HepG2 (cell line): ENCODE measurements around the gene ZNHIT6. TPM values are rescaled to one million over a fixed set of nuclear protein-coding genes. Genes with fewer than 3 reads are reported as not detected.

ENCODE experiments used
- ATAC-seq: fragments of 200-7000 bp; cut with Tn5 transposase; 3 replicates; pipeline ENCODE4 v1.9.1; 2020; ENCODE audit warnings: mild to moderate bottlenecking, moderate library complexity
- BruUV-seq: library from RNA; stranded (reverse); fragments of 400-500 nt; replicated peaks from 2 replicates; lab custom pipeline; 2021; lab: Mats Ljungman, UMichigan
- CTCF ChIA-PET: fragments of 300-600 bp; formaldehyde crosslinking; extraction: SDS; loops from one replicate; lab custom pipeline; 2021; ENCODE audit warnings: low total read pairs, inconsistent platforms, low intra/inter-chr PET ratio; lab: Yijun Ruan, JAX
- POLR2A ChIA-PET: fragments of 350-600 bp; sonication (Branson Sonifier 250); formaldehyde crosslinking; loops from one replicate; lab custom pipeline; 2020; ENCODE audit warnings: antibody characterized with exemption, inconsistent platforms; lab: Yijun Ruan, JAX
- DNase-seq: peaks from one replicate; pipeline ENCODE4 v3.0.0-alpha.2; 2015; ENCODE audit warnings: low spot score
- FAIRE-seq: peaks from 3 replicates; lab custom pipeline; 2011; peaks lifted over from hg19 to GRCh38; lab: Jason Lieb, UNC
- H2AFZ ChIP-seq: one replicate; pipeline ENCODE4 v1.6.1; 2011; ENCODE audit warnings: low read length, inconsistent platforms
- H3K27ac ChIP-seq: fragments of 300-600 bp; 3 replicates; pipeline ENCODE4 v1.8.0; 2011; ENCODE audit warnings: mixed run types, mild to moderate bottlenecking, mixed read lengths, low read length, inconsistent platforms; ENCODE audit not compliant: insufficient read depth; ENCODE audit errors: extremely low read length
- H3K27me3 ChIP-seq, 2 experiments: fragments of 200-600 bp in 1 of 2; 2 replicates in 1 of 2; 3 replicates in 1 of 2; pipeline versions ENCODE4 v1.6.0 to v1.8.0; 2011; ENCODE audit warnings: low read length in 2 of 2, mild to moderate bottlenecking in 2 of 2, moderate library complexity in 2 of 2, inconsistent platforms in 1 of 2; ENCODE audit not compliant: insufficient read depth in 2 of 2, control insufficient read depth in 1 of 2
- H3K36me3 ChIP-seq, 2 experiments: fragments of 200-600 bp in 1 of 2; replicated peaks in 1 of 2; 2 replicates in 1 of 2; 3 replicates in 1 of 2; pipeline versions ENCODE4 v1.5.1 to v1.8.0; 2011; ENCODE audit warnings: low read length in 2 of 2, inconsistent platforms in 1 of 2; ENCODE audit not compliant: insufficient read depth in 2 of 2, control insufficient read depth in 1 of 2
- H3K4me1 ChIP-seq: 2 replicates; pipeline ENCODE4 v1.5.1; 2012; ENCODE audit warnings: low read length, inconsistent platforms; ENCODE audit not compliant: insufficient read depth
- H3K4me2 ChIP-seq: 2 replicates; pipeline ENCODE4 v1.6.0; 2011; ENCODE audit warnings: low read depth, low read length, inconsistent platforms
- H3K4me3 ChIP-seq, 3 experiments: fragments of 200-600 bp in 1 of 3; sonication (generic), shearing (Covaris generic) in 1 of 3; replicated peaks in 1 of 3; 2 replicates each; pipeline ENCODE4 v1.5.1; 2011 to 2016; ENCODE audit warnings: low read length in 3 of 3, inconsistent platforms in 2 of 3, low read depth in 2 of 3, mild to moderate bottlenecking in 2 of 3, control low read depth in 1 of 3, mixed read lengths in 1 of 3; ENCODE audit not compliant: insufficient read depth in 1 of 3
- H3K79me2 ChIP-seq: one replicate; pipeline ENCODE4 v1.6.1; 2011; ENCODE audit warnings: low read length, inconsistent platforms; ENCODE audit not compliant: insufficient read depth
- H3K9ac ChIP-seq: 2 replicates; pipeline ENCODE4 v1.6.0; 2011; ENCODE audit warnings: mild to moderate bottlenecking, low read depth, low read length, inconsistent platforms; ENCODE audit not compliant: insufficient read depth
- H3K9me3 ChIP-seq: 2 replicates; pipeline ENCODE4 v1.5.1; 2012; ENCODE audit warnings: mild to moderate bottlenecking, low read length
- H4K20me1 ChIP-seq: 2 replicates; pipeline ENCODE4 v1.6.0; 2011; ENCODE audit warnings: inconsistent platforms, mild to moderate bottlenecking, low read length, moderate library complexity; ENCODE audit not compliant: insufficient read depth
- IKZF1 ChIP-seq: fragments of 450-650 bp; IDR thresholded peaks from 2 replicates; pipeline ENCODE4 v1.7.1; 2016
- MIER2 ChIP-seq: IDR thresholded peaks from 2 replicates; pipeline ENCODE4 v1.6.1; 2016; ENCODE audit warnings: missing biosample characterization, missing genetic modification reagents
- MTF1 ChIP-seq: sonication (generic); formaldehyde crosslinking; IDR thresholded peaks from 2 replicates; pipeline ENCODE4 v1.5.0; 2020; ENCODE audit warnings: missing genetic modification reagents
- PTBP1 ChIP-seq: fragments of 200-400 bp; formaldehyde crosslinking; IDR thresholded peaks from 2 replicates; pipeline ENCODE4 v1.6.1; 2018; ENCODE audit warnings: low read length, low read depth; ENCODE audit not compliant: poor library complexity, severe bottlenecking
- TCF7L2 ChIP-seq: IDR thresholded peaks from 2 replicates; pipeline ENCODE4 v1.6.1; 2011; ENCODE audit warnings: mild to moderate bottlenecking, low read depth, low read length, moderate library complexity
- WGBS: methylation state at CpG from one replicate; pipeline ENCODE4 v1.1.6; 2017; ENCODE audit warnings: low lambda C conversion rate; 5-methylcytosine and 5-hydroxymethylcytosine counted together
- in situ Hi-C: cut with HindIII; loops from 2 replicates; pipeline ENCODE4 v1.10.0; 2017; ENCODE audit warnings: low pct_unique_long_range_greater_than_20kb; ENCODE audit not compliant: extremely low pct_ligation_motif_present
- intact Hi-C: fragments of 100-400 bp; cut with micrococcal nuclease; formaldehyde crosslinking; loops from one replicate; pipeline ENCODE4 v1.10.0; 2022; ENCODE audit not compliant: unreplicated experiment
- polyA plus RNA-seq, 8 experiments: library from polyadenylated mRNA; depleted of rRNA in 3 of 8; stranded (reverse) in 7 of 8; unstranded in 1 of 8; fragments of >200 nt; fragmentation: Illumina TruSeq in 4 of 8; extraction: Trizol in 4 of 8; gene quantifications; 2 replicates each; pipeline versions ENCODE4 v1.2.1 to v1.2.3, GENCODE V29; 2011 to 2016; ENCODE audit warnings: low read depth in 4 of 8, missing spikeins in 1 of 8, mixed read lengths in 1 of 8; ENCODE audit not compliant: insufficient read depth in 1 of 8
- total RNA-seq, 5 experiments: library from RNA; depleted of rRNA; stranded (reverse); fragments of >200 nt; fragmentation: Illumina TruSeq; extraction: Trizol; gene quantifications; 2 replicates each; pipeline ENCODE4 v1.2.3, GENCODE V29; 2016; ENCODE audit warnings: low read depth in 1 of 5
- TF ChIP-seq, protein P1 (sequence below): sonication (generic); formaldehyde crosslinking; IDR thresholded peaks from 2 replicates; pipeline ENCODE4 v1.5.1; 2020; ENCODE audit warnings: mild to moderate bottlenecking, missing genetic modification reagents, borderline replicate concordance
- TF ChIP-seq, protein P2 (sequence below): sonication (generic); formaldehyde crosslinking; IDR thresholded peaks from 2 replicates; pipeline ENCODE4 v1.4.0; 2020; ENCODE audit warnings: missing genetic modification reagents
- TF ChIP-seq, protein P3 (sequence below): sonication (generic); formaldehyde crosslinking; IDR thresholded peaks from 2 replicates; pipeline ENCODE4 v1.5.0; 2020; ENCODE audit warnings: mild to moderate bottlenecking, missing genetic modification reagents, borderline replicate concordance
- TF ChIP-seq, protein P4 (sequence below): sonication (generic); formaldehyde crosslinking; IDR thresholded peaks from 2 replicates; pipeline ENCODE4 v1.8.0; 2022; ENCODE audit warnings: mild to moderate bottlenecking, missing genetic modification reagents, borderline replicate concordance

ZNHIT6 gene
- total and polyA plus RNA-seq, 2 of the 13 experiments (the other 11 are each of a cell fraction or from before 2014, with no cell fraction given), result 6.0 to 15.2 TPM

DNA sequence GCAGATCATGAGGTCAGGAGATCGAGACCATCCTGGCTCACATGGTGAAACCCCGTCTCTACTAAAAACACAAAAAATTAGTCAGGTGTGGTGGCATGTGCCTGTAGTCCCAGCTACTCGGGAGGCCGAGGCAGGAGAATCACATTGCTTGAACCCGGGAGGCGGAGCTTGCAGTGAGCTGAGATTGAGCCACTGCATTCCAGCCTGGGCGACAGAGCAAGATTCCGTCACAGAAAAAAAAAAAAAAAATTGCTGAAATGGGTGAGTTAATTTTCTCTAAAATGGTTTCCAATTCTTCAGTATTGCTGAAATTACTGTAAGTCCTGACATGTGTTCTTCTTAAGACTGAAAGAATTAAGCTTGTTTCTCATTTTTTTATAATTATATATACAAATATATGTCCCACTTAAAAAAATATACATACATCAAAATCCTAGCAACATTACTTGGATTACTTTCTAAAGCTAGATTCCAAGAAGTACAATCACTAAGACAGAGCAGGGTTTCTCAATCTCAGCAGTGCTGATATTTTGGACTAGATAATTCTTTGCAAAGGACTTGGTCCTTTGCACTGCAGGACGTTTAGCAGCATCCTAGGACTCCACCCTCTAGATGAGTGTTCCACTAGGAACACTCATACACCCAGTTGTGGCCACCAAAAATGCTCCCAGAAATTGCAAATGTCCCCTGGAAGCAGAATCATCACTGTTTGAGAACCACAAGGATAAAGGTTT lies 24.8 kb downstream of the ZNHIT6 start:
- FAIRE-seq (no peak), ATAC-seq (no peak), DNase-seq (no peak)
- Histone ChIP-seq H3K36me3 (peaks cover 0 to 4% of the 10 kb centered on the region in 2 experiments; a peak in 3 of 5 replicates), H3K9ac (no peak overlapping the region), H3K79me2 (peaks cover 8% of the 10 kb centered on the region), H3K4me3 (no peak overlapping the region), H3K27me3 (no peaks in the 10 kb centered on the region), H2AFZ (no peak overlapping the region), H4K20me1 (no peaks in the 10 kb centered on the region), H3K27ac (peak overlapping the region; percentile 98), H3K4me2 (no peak overlapping the region), H3K9me3 (no peaks in the 10 kb centered on the region), H3K4me1 (peaks cover 33% of the 10 kb centered on the region)
- no TSS peak for BruUV-seq
- intact Hi-C loops (no loop called here), in situ Hi-C loops (loop anchor here (10.0 kb wide), 1 partner anchor 99 kb away; the partner anchor contains the start of gene CCN1)
- POLR2A ChIA-PET, result interaction anchor here (0.7 to 1.1 kb wide), 2 partner anchors 25 to 71 kb away, joined by 3 to 4 read pairs; partner anchors contain the start of gene ZNHIT6
- CTCF ChIA-PET, result no interaction called here
- WGBS, result 95% methylated on average over 9 of the region's 9 CpGs
- TF ChIP-seq MTF1 (CRISPR knock-in tag) (no peak), PTBP1 (no peak), MIER2 (CRISPR knock-in tag) (no peak), IKZF1 (no peak), TCF7L2 (no peak)
- TF ChIP-seq, protein P1, sequence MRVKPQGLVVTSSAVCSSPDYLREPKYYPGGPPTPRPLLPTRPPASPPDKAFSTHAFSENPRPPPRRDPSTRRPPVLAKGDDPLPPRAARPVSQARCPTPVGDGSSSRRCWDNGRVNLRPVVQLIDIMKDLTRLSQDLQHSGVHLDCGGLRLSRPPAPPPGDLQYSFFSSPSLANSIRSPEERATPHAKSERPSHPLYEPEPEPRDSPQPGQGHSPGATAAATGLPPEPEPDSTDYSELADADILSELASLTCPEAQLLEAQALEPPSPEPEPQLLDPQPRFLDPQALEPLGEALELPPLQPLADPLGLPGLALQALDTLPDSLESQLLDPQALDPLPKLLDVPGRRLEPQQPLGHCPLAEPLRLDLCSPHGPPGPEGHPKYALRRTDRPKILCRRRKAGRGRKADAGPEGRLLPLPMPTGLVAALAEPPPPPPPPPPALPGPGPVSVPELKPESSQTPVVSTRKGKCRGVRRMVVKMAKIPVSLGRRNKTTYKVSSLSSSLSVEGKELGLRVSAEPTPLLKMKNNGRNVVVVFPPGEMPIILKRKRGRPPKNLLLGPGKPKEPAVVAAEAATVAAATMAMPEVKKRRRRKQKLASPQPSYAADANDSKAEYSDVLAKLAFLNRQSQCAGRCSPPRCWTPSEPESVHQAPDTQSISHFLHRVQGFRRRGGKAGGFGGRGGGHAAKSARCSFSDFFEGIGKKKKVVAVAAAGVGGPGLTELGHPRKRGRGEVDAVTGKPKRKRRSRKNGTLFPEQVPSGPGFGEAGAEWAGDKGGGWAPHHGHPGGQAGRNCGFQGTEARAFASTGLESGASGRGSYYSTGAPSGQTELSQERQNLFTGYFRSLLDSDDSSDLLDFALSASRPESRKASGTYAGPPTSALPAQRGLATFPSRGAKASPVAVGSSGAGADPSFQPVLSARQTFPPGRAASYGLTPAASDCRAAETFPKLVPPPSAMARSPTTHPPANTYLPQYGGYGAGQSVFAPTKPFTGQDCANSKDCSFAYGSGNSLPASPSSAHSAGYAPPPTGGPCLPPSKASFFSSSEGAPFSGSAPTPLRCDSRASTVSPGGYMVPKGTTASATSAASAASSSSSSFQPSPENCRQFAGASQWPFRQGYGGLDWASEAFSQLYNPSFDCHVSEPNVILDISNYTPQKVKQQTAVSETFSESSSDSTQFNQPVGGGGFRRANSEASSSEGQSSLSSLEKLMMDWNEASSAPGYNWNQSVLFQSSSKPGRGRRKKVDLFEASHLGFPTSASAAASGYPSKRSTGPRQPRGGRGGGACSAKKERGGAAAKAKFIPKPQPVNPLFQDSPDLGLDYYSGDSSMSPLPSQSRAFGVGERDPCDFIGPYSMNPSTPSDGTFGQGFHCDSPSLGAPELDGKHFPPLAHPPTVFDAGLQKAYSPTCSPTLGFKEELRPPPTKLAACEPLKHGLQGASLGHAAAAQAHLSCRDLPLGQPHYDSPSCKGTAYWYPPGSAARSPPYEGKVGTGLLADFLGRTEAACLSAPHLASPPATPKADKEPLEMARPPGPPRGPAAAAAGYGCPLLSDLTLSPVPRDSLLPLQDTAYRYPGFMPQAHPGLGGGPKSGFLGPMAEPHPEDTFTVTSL (CRISPR knock-in tag), result no peak
- TF ChIP-seq, protein P2, sequence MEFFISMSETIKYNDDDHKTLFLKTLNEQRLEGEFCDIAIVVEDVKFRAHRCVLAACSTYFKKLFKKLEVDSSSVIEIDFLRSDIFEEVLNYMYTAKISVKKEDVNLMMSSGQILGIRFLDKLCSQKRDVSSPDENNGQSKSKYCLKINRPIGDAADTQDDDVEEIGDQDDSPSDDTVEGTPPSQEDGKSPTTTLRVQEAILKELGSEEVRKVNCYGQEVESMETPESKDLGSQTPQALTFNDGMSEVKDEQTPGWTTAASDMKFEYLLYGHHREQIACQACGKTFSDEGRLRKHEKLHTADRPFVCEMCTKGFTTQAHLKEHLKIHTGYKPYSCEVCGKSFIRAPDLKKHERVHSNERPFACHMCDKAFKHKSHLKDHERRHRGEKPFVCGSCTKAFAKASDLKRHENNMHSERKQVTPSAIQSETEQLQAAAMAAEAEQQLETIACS (CRISPR knock-in tag), result no peak
- TF ChIP-seq, protein P3, sequence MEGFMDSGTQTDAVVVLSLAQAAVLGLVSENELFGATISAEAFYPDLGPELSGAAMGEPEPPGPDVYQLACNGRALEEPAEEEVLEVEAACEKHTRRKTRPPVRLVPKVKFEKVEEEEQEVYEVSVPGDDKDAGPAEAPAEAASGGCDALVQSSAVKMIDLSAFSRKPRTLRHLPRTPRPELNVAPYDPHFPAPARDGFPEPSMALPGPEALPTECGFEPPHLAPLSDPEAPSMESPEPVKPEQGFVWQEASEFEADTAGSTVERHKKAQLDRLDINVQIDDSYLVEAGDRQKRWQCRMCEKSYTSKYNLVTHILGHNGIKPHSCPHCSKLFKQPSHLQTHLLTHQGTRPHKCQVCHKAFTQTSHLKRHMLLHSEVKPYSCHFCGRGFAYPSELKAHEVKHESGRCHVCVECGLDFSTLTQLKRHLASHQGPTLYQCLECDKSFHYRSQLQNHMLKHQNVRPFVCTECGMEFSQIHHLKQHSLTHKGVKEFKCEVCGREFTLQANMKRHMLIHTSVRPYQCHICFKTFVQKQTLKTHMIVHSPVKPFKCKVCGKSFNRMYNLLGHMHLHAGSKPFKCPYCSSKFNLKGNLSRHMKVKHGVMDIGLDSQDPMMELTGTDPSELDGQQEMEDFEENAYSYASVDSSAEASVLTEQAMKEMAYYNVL (CRISPR knock-in tag), result no peak
- TF ChIP-seq, protein P4, sequence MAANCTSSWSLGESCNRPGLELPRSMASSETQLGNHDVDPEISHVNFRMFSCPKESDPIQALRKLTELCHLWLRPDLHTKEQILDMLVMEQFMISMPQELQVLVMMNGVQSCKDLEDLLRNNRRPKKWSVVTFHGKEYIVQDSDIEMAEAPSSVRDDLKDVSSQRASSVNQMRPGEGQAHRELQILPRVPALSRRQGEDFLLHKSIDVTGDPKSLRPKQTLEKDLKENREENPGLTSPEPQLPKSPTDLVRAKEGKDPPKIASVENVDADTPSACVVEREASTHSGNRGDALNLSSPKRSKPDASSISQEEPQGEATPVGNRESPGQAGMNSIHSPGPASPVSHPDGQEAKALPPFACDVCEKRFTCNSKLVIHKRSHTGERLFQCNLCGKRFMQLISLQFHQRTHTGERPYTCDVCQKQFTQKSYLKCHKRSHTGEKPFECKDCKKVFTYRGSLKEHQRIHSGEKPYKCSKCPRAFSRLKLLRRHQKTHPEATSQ (CRISPR knock-in tag), result no peak
